ENCODE data around the gene DRD1.

DNA sequence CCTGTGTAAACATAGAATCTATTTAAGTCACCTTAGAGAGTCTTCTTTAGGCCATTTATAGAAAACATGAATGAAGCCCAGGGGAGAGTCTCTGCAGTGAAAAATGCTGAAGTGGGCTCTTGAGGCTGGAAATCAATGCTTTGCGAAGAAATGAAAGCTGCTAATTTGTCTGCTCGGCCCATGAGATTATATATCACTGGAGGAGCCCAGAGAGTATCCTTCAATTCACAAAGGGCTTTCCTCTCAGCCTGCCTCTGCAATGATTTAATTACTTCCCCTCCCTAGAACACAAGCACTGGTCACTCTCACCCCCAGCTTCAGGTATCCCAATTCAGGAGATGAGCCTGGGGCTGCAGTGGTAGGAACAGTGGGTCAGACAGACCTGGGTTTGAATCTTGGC lies 8.2 kb upstream of the DRD1 start:
- TF ChIP-seq GATA3 (IDR thresholded peaks at IDR 0.05; ENCODE audit: low read depth, low read length) (no peak), GATA2 (IDR thresholded peaks at IDR 0.05; ENCODE audit: low read depth, low read length) (no peak)
